Prostate gland (tissue), 2 donors: ENCODE results near the gene GNAS. TPM values are rescaled to one million over a fixed set of nuclear protein-coding genes. Genes with fewer than 3 reads are reported as not detected.
A peak's percentile ranks its signal among the peaks of the same experiment; 100 is the strongest.

Source experiments
- DNase-seq: peaks from one replicate; pipeline ENCODE4 v3.0.0-alpha.2; 2019; ENCODE audit warnings: low spot score
- H3K27ac ChIP-seq, 2 donors: fragments of 200-600 bp; sonication (generic); 2 replicates each; pipeline ENCODE4 v1.5.1; 2017 to 2019
- H3K27me3 ChIP-seq: fragments of 200-600 bp; sonication (generic); replicated peaks from 2 replicates; pipeline ENCODE4 v1.5.1; 2019; ENCODE audit not compliant: insufficient read depth
- H3K36me3 ChIP-seq, 2 donors: fragments of 200-600 bp; sonication (generic); 1 replicate in 1 of 2; 2 replicates in 1 of 2; pipeline versions ENCODE4 v1.5.1 to v1.8.1; 2017 to 2019
- H3K4me1 ChIP-seq: fragments of 200-600 bp; sonication (generic); replicated peaks from 2 replicates; pipeline ENCODE4 v1.5.1; 2019
- H3K4me3 ChIP-seq, 2 donors: fragments of 200-600 bp; sonication (generic); 2 replicates each; pipeline ENCODE4 v1.5.1; 2017 to 2019
- H3K9me3 ChIP-seq: fragments of 200-600 bp; sonication (generic); 2 replicates; pipeline ENCODE4 v1.5.1; 2017
- CTCF ChIP-seq, 4 experiments: fragments of 200-600 bp in 2 of 4; fragments of 450-650 bp in 2 of 4; sonication (generic) in 2 of 4; IDR thresholded peaks; 1 replicate in 3 of 4; 2 replicates in 1 of 4; pipeline ENCODE4 v1.5.1; 2016 to 2019; ENCODE audit warnings: antibody characterized with exemption in 4 of 4, mild to moderate bottlenecking in 2 of 4, moderate library complexity in 2 of 4
- POLR2A ChIP-seq: fragments of 450-650 bp; IDR thresholded peaks from one replicate; pipeline ENCODE4 v1.6.1; 2016; ENCODE audit warnings: antibody characterized with exemption, mild to moderate bottlenecking
- POLR2AphosphoS5 ChIP-seq: sonication (generic); formaldehyde crosslinking; IDR thresholded peaks from one replicate; pipeline ENCODE4 v1.6.1; 2017; ENCODE audit warnings: antibody characterized with exemption
- WGBS: methylation state at CpG from one replicate; pipeline ENCODE4 v1.1.5; 2018; 5-methylcytosine and 5-hydroxymethylcytosine counted together
- intact Hi-C: fragments of 100-400 bp; cut with DNase I; formaldehyde crosslinking; loops from one replicate; pipeline ENCODE4 v1.14.2; 2022
- total RNA-seq, 2 donors: library from RNA; depleted of rRNA; stranded (reverse); fragments of >200 nt; gene quantifications; one replicate each; pipeline ENCODE4 v1.1.0, GENCODE V29; 2016

Gene GNAS
- total RNA-seq, 2 donors from 2014 or later: 644 to 900 TPM

- Histone ChIP-seq H3K27me3 (peaks cover 16% of the 10 kb centered on the region), H3K36me3 (no peaks in the 10 kb centered on the region), H3K9me3 (no peaks in the 10 kb centered on the region), H3K27ac (no peak overlapping the region), H3K4me3 (no peak overlapping the region), H3K4me1 (no peaks in the 10 kb centered on the region)
- WGBS: 60% methylated on average over 41 of the region's 41 CpGs
- no peak for TF ChIP-seq POLR2AphosphoS5
- no peak for TF ChIP-seq CTCF (IDR thresholded peaks at IDR 0.05)
- TF ChIP-seq POLR2A: no peak
- intact Hi-C loops: loop anchor here (5.0 kb wide), 1 partner anchor 614 kb away; no protein-coding TSS in a partner anchor
- no peak for DNase-seq
These were observed 1.1 kb upstream of the GNAS start for GRCh38 chr20:58851221-58851968.

- no peak for DNase-seq
- H3K9me3 ChIP-seq: no peaks in the 10 kb centered on the region
- H3K27ac ChIP-seq: no peak overlapping the region
- no peaks in the 10 kb centered on the region for H3K4me1 ChIP-seq
- WGBS: 52% methylated on average over 23 of the region's 23 CpGs
- peak overlapping the region; percentile 8 to 29 for H3K4me3 ChIP-seq
- no peak for TF ChIP-seq POLR2AphosphoS5
- no peak for TF ChIP-seq CTCF (IDR thresholded peaks at IDR 0.05)
- H3K27me3 ChIP-seq: peaks cover 16% of the 10 kb centered on the region
- no peaks in the 10 kb centered on the region for H3K36me3 ChIP-seq
- intact Hi-C loops: loop anchor here (5.0 kb wide), 1 partner anchor 615 kb away; no protein-coding TSS in a partner anchor
These were observed 502 bp upstream of the GNAS start for GRCh38 chr20:58851969-58852458.

GRCh38 chr20:58853466-58853865 is 950 bp downstream of the GNAS start:
- intact Hi-C loops: loop anchor here (5.0 kb wide), 1 partner anchor 616 kb away; no protein-coding TSS in a partner anchor
- no peaks in the 10 kb centered on the region for H3K4me1 ChIP-seq
- H3K27me3 ChIP-seq: peaks cover 16% of the 10 kb centered on the region
- H3K4me3 ChIP-seq: no peak overlapping the region
- no peak overlapping the region for H3K27ac ChIP-seq
- no peaks in the 10 kb centered on the region for H3K9me3 ChIP-seq
- TF ChIP-seq CTCF (IDR thresholded peaks at IDR 0.05): no peak
- no peak for DNase-seq
- 82% methylated on average over 6 of the region's 6 CpGs for WGBS
- H3K36me3 ChIP-seq: no peaks in the 10 kb centered on the region

GRCh38 chr20:58853976-58854637 is 1.6 kb downstream of the GNAS start:
- Histone ChIP-seq H3K4me1 (no peaks in the 10 kb centered on the region), H3K9me3 (no peaks in the 10 kb centered on the region), H3K36me3 (no peaks in the 10 kb centered on the region), H3K27ac (no peak overlapping the region), H3K27me3 (peaks cover 16% of the 10 kb centered on the region), H3K4me3 (peak overlapping the region in 1 of 2 donors; percentile 6)
- intact Hi-C loops: loop anchor here (5.0 kb wide), 1 partner anchor 617 kb away; no protein-coding TSS in a partner anchor
- WGBS: 50% methylated on average over 58 of the region's 63 CpGs
- TF ChIP-seq POLR2A (no peak), POLR2AphosphoS5 (no peak), CTCF (IDR thresholded peaks at IDR 0.05) (no peak)
- no peak for DNase-seq
